Measurements from ENCODE around the gene SLC5A3. TPM values are rescaled to one million over a fixed set of nuclear protein-coding genes. Genes with fewer than 3 reads are reported as not detected.

The SLC5A3 gene
- polyA plus RNA-seq, 3 donors, result 1.2 to 3.3 (median 1.6) TPM

GRCh38 chr21:34065027-34065426 is 8.4 kb upstream of the SLC5A3 start:
- no peak for TF ChIP-seq CTCF (IDR thresholded peaks at IDR 0.05)

GRCh38 chr21:34071683-34072082 is 1.7 kb upstream of the SLC5A3 start:
- peaks cover 22% of the 10 kb centered on the region for H3K79me2 ChIP-seq (ENCODE audit: insufficient read depth, low read length)
- DNase-seq, result no peak
- H3K9me3 ChIP-seq (replicated peaks in 1 of 2; ENCODE audit: control insufficient read depth in 1 of 2, insufficient read depth in 1 of 2, low read length in 2 of 2), result no peaks in the 10 kb centered on the region
- 97% methylated on average over 5 of the region's 9 CpGs for WGBS (ENCODE audit: insufficient coverage)
- no peak overlapping the region for H3K4me3 ChIP-seq (replicated peaks in 1 of 3; ENCODE audit: low read depth in 2 of 3, low read length in 3 of 3)
- H3K27ac Mint-ChIP-seq, result no peak overlapping the region
- H3K4me2 ChIP-seq (replicated peaks; ENCODE audit: extremely low read depth, low read length, poor library complexity, severe bottlenecking), result no peak overlapping the region
- no peak overlapping the region for H3K27ac ChIP-seq (ENCODE audit: low read depth in 1 of 2, low read length in 2 of 2)
- H3K4me1 ChIP-seq (ENCODE audit: control insufficient read depth in 1 of 2, insufficient read depth in 2 of 2, low read length in 2 of 2), result peaks cover 25 to 30% of the 10 kb centered on the region in 2 donors
- H3K27me3 Mint-ChIP-seq (ENCODE audit: low read depth in 3 of 3), result peaks cover 3 to 5% (median 5%) of the 10 kb centered on the region in 3 donors
- H3K36me3 ChIP-seq (replicated peaks in 1 of 2; ENCODE audit: control insufficient read depth in 1 of 2, insufficient read depth in 2 of 2, low read length in 2 of 2), result no peaks in the 10 kb centered on the region
- H3K4me3 Mint-ChIP-seq, result no peak overlapping the region
- TF ChIP-seq CTCF (IDR thresholded peaks at IDR 0.05), result no peak
- peaks cover 26% of the 10 kb centered on the region for H4K20me1 ChIP-seq (ENCODE audit: insufficient read depth, low read length)
- peaks cover 26% of the 10 kb centered on the region for H3K4me1 Mint-ChIP-seq
- H2AFZ ChIP-seq (ENCODE audit: insufficient read depth, low read depth, low read length, poor library complexity, severe bottlenecking), result no peak overlapping the region
- intact Hi-C loops (cut with micrococcal nuclease), result loop anchor here (2.0 to 5.0 kb wide), 3 partner anchors 49 to 149 kb away; no protein-coding TSS in a partner anchor
- H3K27me3 ChIP-seq (ENCODE audit: control insufficient read depth in 2 of 2, insufficient read depth in 2 of 2, low read length in 2 of 2), result no peaks in the 10 kb centered on the region
- H3K36me3 Mint-ChIP-seq, result peaks cover 11 to 12% of the 10 kb centered on the region in 2 donors
- H3K9me3 Mint-ChIP-seq, result peaks cover 0 to 1% (median 0%) of the 10 kb centered on the region in 7 donors
- H3K9ac ChIP-seq (ENCODE audit: insufficient read depth, low read length, poor library complexity, severe bottlenecking), result no peak overlapping the region

More at GRCh38 chr21:34065027-34065426, 8.4 kb upstream of the SLC5A3 start:
- DNase-seq, result no peak
- H3K4me1 Mint-ChIP-seq, result peaks cover 3% of the 10 kb centered on the region
- Histone ChIP-seq H2AFZ (ENCODE audit: insufficient read depth, low read depth, low read length, poor library complexity, severe bottlenecking) (no peak overlapping the region), H3K9ac (ENCODE audit: insufficient read depth, low read length, poor library complexity, severe bottlenecking) (no peak overlapping the region), H3K27ac (ENCODE audit: low read depth in 1 of 2, low read length in 2 of 2) (no peak overlapping the region), H3K4me3 (replicated peaks in 1 of 3; ENCODE audit: low read depth in 2 of 3, low read length in 3 of 3) (no peak overlapping the region), H4K20me1 (ENCODE audit: insufficient read depth, low read length) (no peaks in the 10 kb centered on the region), H3K27me3 (ENCODE audit: control insufficient read depth in 2 of 2, insufficient read depth in 2 of 2, low read length in 2 of 2) (no peaks in the 10 kb centered on the region), H3K36me3 (replicated peaks in 1 of 2; ENCODE audit: control insufficient read depth in 1 of 2, insufficient read depth in 2 of 2, low read length in 2 of 2) (no peaks in the 10 kb centered on the region), H3K9me3 (replicated peaks in 1 of 2; ENCODE audit: control insufficient read depth in 1 of 2, insufficient read depth in 1 of 2, low read length in 2 of 2) (peaks cover 0 to 4% of the 10 kb centered on the region in 2 donors), H3K4me1 (ENCODE audit: control insufficient read depth in 1 of 2, insufficient read depth in 2 of 2, low read length in 2 of 2) (no peaks in the 10 kb centered on the region), H3K4me2 (replicated peaks; ENCODE audit: extremely low read depth, low read length, poor library complexity, severe bottlenecking) (no peak overlapping the region), H3K79me2 (ENCODE audit: insufficient read depth, low read length) (no peaks in the 10 kb centered on the region)
- peaks cover 2 to 6% (median 5%) of the 10 kb centered on the region in 3 donors for H3K27me3 Mint-ChIP-seq (ENCODE audit: low read depth in 3 of 3)
- no CpG with 5 or more reads among the region's 3 CpGs for WGBS (ENCODE audit: insufficient coverage)
- H3K4me3 Mint-ChIP-seq, result no peak overlapping the region
- H3K36me3 Mint-ChIP-seq, result no peaks in the 10 kb centered on the region
- intact Hi-C loops (cut with micrococcal nuclease), result no loop called here
- no peak overlapping the region for H3K27ac Mint-ChIP-seq
- H3K9me3 Mint-ChIP-seq, result peaks cover 0 to 4% (median 0%) of the 10 kb centered on the region in 7 donors

Data from CD14-positive monocyte (primary cell).